Ishikawa (cell line): ENCODE data around the gene ACLY.

ENCODE experiments used
- CEBPB ChIP-seq: IDR thresholded peaks from 2 replicates; pipeline ENCODE4 v1.6.1; 2012
- CREB1 ChIP-seq: IDR thresholded peaks from 2 replicates; pipeline ENCODE4 v1.6.1; 2012; ENCODE audit warnings: low read depth
- EGR1 ChIP-seq: IDR thresholded peaks from 2 replicates; pipeline ENCODE4 v1.6.1; 2012
- EP300 ChIP-seq: IDR thresholded peaks from 2 replicates; pipeline ENCODE4 v1.6.1; 2012; ENCODE audit warnings: borderline replicate concordance
- FOXM1 ChIP-seq: IDR thresholded peaks from 2 replicates; pipeline ENCODE4 v1.6.1; 2012; ENCODE audit warnings: low read depth, borderline replicate concordance
- NFIC ChIP-seq: IDR thresholded peaks from 2 replicates; pipeline ENCODE4 v1.6.1; 2012
- RAD21 ChIP-seq: IDR thresholded peaks from 2 replicates; pipeline ENCODE4 v1.6.1; 2012; ENCODE audit warnings: low read depth
- TAF1 ChIP-seq: IDR thresholded peaks from 2 replicates; pipeline ENCODE4 v1.6.1; 2012; ENCODE audit warnings: low read depth, mild to moderate bottlenecking
- TCF12 ChIP-seq: IDR thresholded peaks from 2 replicates; pipeline ENCODE4 v1.6.1; 2012; ENCODE audit warnings: low read depth
- TEAD4 ChIP-seq: IDR thresholded peaks from 2 replicates; pipeline ENCODE4 v1.6.1; 2012
- YY1 ChIP-seq: IDR thresholded peaks from 2 replicates; pipeline ENCODE4 v1.6.1; 2012; ENCODE audit warnings: low read depth
- ZBTB7A ChIP-seq: IDR thresholded peaks from 2 replicates; pipeline ENCODE4 v1.6.1; 2012; ENCODE audit warnings: low read depth
- TF ChIP-seq, protein P1 (sequence below): IDR thresholded peaks from 2 replicates; pipeline ENCODE4 v1.6.1; 2012
- TF ChIP-seq, protein P2 (sequence below): IDR thresholded peaks from 2 replicates; pipeline ENCODE4 v1.6.1; 2012; ENCODE audit warnings: low read depth, mild to moderate bottlenecking
- TF ChIP-seq, protein P3 (sequence below): IDR thresholded peaks from 2 replicates; pipeline ENCODE4 v1.6.1; 2012

ACLY gene

DNA sequence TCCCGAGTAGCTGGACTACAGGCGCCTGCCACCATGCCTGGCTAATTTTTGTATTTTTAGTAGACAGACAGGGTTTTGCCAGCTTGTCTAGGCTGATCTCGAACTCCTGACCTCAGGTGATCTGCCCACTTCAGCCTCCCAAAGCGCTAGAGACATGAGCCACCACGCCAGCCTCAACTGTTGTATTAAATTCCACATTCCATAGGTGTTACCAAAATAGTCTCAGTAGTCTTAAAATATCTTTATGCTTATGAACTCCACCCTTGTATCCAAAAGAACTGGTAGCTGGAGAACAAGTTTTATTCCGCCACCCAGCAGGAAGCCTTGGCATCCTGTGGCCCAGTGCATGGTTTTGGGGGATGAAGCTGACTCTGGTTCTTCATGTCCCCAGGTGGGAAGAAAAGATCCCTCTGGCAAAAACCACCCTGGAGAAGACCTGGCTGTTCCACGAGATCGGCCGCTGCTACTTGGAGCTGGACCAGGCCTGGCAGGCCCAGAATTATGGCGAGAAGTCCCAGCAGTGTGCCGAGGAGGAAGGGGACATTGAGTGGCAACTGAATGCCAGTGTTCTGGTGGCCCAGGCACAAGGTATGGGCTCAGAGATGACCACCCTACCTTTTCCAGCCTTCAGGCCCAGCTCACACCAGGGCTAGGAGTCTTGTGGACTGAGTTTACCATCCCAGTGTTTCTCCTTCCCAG lies 30.2 kb upstream of the ACLY start:
- TF ChIP-seq CREB1 (no peak), NFIC (no peak)
- TF ChIP-seq, protein P1, sequence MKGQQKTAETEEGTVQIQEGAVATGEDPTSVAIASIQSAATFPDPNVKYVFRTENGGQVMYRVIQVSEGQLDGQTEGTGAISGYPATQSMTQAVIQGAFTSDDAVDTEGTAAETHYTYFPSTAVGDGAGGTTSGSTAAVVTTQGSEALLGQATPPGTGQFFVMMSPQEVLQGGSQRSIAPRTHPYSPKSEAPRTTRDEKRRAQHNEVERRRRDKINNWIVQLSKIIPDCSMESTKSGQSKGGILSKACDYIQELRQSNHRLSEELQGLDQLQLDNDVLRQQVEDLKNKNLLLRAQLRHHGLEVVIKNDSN = no peak

DNA sequence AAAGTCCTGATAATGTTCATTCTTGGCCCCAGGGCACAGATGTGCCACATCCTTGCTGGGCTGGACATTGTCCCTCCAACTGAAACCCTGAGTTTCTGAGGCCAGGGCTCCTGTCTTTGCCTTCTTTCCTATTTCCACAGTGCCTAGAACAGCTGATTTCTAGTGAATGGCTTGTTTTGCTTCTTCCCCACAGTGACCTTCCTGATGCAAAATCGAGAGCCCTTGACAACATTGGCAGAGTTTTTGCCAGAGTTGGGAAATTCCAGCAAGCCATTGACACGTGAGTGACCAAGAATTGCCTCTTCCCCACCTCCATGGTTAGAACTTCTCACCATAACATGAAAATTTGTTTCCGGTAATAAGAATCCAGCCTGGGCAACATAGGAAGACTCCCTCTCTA lies 26.2 kb upstream of the ACLY start:
- TF ChIP-seq ZBTB7A = no peak
- TF ChIP-seq YY1 = no peak
- TF ChIP-seq, protein P1 = no peak
- TF ChIP-seq CEBPB = no peak
- TF ChIP-seq, protein P2, sequence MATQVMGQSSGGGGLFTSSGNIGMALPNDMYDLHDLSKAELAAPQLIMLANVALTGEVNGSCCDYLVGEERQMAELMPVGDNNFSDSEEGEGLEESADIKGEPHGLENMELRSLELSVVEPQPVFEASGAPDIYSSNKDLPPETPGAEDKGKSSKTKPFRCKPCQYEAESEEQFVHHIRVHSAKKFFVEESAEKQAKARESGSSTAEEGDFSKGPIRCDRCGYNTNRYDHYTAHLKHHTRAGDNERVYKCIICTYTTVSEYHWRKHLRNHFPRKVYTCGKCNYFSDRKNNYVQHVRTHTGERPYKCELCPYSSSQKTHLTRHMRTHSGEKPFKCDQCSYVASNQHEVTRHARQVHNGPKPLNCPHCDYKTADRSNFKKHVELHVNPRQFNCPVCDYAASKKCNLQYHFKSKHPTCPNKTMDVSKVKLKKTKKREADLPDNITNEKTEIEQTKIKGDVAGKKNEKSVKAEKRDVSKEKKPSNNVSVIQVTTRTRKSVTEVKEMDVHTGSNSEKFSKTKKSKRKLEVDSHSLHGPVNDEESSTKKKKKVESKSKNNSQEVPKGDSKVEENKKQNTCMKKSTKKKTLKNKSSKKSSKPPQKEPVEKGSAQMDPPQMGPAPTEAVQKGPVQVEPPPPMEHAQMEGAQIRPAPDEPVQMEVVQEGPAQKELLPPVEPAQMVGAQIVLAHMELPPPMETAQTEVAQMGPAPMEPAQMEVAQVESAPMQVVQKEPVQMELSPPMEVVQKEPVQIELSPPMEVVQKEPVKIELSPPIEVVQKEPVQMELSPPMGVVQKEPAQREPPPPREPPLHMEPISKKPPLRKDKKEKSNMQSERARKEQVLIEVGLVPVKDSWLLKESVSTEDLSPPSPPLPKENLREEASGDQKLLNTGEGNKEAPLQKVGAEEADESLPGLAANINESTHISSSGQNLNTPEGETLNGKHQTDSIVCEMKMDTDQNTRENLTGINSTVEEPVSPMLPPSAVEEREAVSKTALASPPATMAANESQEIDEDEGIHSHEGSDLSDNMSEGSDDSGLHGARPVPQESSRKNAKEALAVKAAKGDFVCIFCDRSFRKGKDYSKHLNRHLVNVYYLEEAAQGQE = no peak
- no peak for TF ChIP-seq RAD21
- no peak for TF ChIP-seq FOXM1
- TF ChIP-seq TAF1 = no peak
- no peak for TF ChIP-seq CREB1
- no peak for TF ChIP-seq EGR1
- TF ChIP-seq, protein P3, sequence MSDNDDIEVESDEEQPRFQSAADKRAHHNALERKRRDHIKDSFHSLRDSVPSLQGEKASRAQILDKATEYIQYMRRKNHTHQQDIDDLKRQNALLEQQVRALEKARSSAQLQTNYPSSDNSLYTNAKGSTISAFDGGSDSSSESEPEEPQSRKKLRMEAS = no peak
- no peak for TF ChIP-seq EP300
- no peak for TF ChIP-seq NFIC
- TF ChIP-seq TEAD4 = no peak
- no peak for TF ChIP-seq TCF12

DNA sequence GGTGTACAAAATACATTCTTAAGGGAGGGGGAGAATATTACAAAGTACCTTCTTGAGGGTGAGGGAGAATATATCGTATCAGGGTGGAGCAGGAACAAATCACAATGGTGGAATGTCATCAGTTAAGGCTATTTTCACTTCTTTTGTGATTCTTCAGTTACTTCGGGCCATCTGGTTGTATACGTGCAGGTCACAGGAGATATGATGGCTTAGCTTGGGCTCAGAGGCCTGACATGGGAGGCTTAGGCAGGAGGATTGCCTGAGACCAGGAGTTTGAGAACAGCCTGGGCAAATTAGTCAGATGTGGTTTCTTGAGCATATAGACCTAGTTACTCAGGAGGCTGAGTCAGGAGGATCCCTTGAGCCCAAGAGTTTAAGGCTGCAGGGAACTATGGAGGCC lies 24.7 kb upstream of the ACLY start:
- no peak for TF ChIP-seq TCF12
- TF ChIP-seq CREB1 = no peak
- no peak for TF ChIP-seq NFIC
- no peak for TF ChIP-seq ZBTB7A
- TF ChIP-seq TAF1 = no peak
- no peak for TF ChIP-seq YY1
- TF ChIP-seq, protein P1 = no peak
- TF ChIP-seq, protein P2 = no peak
- TF ChIP-seq, protein P3 = no peak
- TF ChIP-seq EGR1 = no peak
- no peak for TF ChIP-seq FOXM1
- no peak for TF ChIP-seq EP300

DNA sequence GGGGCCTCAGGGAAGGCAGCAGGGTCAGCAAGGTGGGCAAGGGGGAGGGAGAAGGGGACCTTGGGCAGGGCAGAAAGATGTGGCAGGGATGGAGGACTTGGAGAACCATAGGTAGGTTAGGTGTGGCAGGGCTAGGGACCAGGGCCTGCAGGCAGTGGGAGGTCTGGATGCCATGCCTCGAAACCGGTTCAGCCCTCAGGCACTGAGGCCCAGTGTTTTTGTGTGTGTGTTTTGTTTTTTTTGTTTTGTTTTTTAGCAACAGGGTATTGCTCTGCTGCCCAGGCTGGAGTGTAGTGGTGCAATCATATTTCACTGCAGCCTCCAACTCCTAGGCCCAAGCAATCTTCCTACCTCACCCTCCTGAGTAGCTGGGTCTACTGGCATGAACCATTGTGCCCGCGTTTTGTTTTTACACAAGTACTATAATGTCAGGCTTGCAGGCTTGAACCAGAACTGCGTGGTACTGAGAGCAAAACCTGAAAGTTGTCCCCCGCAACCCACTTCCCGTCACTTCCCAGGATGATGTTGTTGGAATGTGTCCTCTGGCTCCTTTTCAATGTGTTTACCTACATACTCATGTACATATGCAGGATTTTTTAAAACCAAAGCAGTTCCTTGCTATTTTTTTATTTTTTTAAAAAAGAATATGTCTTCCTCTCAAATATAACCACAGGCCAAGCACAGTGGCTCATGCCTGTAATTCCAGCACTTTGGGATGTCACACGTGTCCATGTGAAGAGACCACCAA lies 24.0 kb upstream of the ACLY start:
- TF ChIP-seq FOXM1 (no peak), RAD21 (no peak), CEBPB (no peak), ZBTB7A (no peak), YY1 (no peak), CREB1 (no peak), EP300 (no peak), TAF1 (no peak)
- TF ChIP-seq, protein P1 = no peak
- TF ChIP-seq, protein P3 = no peak
